Right lobe of liver (tissue), 4 donors: ENCODE measurements around the gene RHBG.

Experiments
- POLR2A ChIP-seq: fragments of 450-650 bp; IDR thresholded peaks from one replicate; pipeline ENCODE4 v1.6.1; 2017; ENCODE audit warnings: antibody characterized with exemption, mild to moderate bottlenecking
- TF ChIP-seq, protein P1 (sequence below), 4 donors: fragments of 200-600 bp in 3 of 4; fragments of 450-650 bp in 1 of 4; IDR thresholded peaks; one replicate each; pipeline versions ENCODE4 v1.5.1 to v1.8.0; 2016 to 2022; ENCODE audit warnings: antibody characterized with exemption in 4 of 4, mild to moderate bottlenecking in 2 of 4
- donor health status: DM: no; HTN: no; CAD: no.
- donor health status: DM: no; HTN: no; CAD: no.
- donor health status: DM: no; HTN: yes; CAD: no.

DNA sequence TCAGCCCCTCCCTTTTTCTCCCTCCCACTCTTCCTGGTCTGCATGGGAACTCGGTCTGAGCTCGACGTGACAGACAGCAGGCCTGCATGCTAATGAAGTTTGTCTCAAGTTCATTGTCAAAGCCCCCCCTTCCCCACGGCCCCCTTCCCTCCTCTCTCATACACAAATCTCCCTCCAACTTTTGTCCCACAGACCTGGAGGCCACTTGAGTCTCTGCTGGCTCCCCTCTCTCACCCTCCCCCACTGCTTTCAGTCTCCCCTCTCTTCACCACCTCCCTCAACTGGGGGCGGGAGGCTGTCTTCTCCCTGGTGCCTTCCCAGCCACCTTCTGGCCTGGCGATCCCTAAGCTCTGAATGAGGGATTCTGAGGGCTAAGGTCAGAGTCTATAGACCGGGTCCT, 61.3 kb downstream of the RHBG start:
- no peak for TF ChIP-seq POLR2A
- TF ChIP-seq, protein P1, sequence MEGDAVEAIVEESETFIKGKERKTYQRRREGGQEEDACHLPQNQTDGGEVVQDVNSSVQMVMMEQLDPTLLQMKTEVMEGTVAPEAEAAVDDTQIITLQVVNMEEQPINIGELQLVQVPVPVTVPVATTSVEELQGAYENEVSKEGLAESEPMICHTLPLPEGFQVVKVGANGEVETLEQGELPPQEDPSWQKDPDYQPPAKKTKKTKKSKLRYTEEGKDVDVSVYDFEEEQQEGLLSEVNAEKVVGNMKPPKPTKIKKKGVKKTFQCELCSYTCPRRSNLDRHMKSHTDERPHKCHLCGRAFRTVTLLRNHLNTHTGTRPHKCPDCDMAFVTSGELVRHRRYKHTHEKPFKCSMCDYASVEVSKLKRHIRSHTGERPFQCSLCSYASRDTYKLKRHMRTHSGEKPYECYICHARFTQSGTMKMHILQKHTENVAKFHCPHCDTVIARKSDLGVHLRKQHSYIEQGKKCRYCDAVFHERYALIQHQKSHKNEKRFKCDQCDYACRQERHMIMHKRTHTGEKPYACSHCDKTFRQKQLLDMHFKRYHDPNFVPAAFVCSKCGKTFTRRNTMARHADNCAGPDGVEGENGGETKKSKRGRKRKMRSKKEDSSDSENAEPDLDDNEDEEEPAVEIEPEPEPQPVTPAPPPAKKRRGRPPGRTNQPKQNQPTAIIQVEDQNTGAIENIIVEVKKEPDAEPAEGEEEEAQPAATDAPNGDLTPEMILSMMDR (IDR thresholded peaks at IDR 0.05) = no peak
